ENCODE data around the gene ADCY6.

Gene ADCY6

DNA sequence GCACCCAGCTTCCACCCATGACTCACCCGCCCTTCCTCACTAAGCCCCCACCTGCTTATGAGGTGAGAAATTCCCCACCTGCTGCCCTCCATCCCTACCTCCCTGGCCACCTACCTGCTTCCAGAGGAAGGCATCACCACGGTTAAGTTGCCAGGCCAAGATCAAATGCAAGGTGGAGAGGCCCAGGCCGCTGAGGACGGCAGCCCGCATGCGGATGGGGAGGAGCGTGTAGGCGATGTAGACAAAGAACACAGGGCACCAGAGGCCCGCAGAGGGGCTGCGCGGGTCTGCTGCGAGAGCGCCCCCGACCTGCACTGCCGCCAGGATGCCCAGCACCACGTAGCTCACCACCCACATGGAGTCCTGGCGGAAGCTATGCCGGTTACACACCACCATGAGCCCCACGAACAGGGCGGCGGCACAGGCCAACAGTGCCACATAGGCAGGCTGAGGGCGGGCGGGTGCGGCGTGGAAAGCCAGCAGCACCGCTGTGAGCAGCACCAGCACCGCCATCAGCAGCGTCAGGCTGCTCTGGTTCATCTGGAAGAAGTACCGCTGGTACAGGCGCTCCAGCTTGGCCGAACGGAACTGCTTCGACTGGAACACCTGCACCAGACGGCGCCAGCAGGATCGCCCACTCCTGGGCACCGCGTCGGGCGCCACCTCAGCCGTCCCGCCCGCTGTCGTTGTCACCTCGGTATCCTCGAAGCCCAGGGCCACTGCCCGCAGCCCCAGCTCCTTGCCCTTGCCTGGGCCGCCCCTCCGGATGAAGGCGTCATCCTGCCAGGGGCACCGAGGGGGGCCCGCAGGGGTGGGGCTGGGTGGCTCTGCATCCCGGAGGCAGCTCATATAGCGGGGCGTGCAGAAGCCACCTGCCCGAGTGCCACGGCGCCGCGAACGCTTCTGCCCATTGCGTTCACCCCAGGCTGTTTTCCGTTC is 6.2 kb downstream of the ADCY6 start:
- DNase-seq = no peak

DNA sequence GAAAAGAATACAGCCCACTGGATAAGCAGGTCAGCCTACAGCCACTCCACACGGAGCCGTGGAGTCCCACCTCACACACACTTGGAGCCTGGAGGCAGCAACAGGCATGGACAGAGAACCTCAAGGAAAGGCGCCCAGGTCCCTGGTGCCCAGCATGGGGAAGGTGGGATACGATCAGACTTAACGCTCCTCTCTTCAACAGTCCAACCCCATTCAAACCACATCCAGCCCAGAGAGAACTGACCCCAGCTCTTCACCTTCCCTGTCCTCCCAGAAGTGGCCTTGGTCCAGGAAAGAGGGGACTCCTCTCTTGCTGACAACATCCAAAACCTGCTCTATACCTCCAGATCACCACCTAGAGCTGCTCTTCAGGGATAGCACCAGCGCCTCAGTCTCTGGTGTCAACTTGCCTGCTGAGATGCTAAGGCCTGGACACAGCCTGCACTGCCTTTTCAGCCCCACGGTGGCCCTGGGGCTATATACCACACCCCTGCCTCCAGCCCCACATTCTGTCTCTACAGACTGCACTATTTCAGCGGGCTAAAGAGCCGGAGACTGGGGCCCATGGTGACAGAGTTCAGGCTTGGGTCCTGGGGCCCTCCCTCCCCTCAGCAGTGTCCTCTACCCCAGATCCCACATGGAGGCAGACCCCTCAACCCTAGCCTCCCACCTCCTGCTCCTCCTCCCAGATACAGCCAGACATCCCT is 7.0 kb downstream of the ADCY6 start:
- DNase-seq = no peak

DNA sequence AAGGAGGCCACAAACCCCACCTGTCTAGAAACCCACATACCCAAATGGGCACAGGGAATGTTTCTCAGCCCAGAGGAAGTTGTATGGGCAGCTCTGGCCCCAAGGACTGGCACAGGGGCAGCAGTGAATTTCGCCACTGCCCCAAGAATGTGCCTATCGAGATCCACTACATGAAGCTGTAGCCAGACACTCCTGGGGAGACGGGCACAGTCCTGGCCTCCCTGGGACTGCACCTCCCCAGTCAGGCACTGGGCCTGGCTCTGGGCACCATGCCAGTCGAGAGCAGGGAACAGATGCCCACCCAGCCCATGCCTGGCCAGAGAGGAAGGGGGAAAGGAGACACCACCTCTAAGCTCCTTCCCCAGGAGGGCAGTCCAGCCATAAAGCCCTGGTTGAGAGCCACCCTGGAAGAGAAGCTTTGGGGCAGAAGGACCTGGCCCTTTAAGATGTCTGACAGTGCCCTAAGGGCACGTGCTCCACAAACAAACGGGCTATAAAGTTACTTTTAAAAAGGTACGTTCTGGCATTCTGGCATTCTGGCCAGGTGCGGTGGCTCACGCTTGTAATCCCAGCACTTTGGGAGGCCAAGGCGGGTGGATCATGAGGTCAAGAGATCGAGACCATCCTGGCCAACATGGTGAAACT is 8.4 kb downstream of the ADCY6 start:
- no peak for DNase-seq

DNA sequence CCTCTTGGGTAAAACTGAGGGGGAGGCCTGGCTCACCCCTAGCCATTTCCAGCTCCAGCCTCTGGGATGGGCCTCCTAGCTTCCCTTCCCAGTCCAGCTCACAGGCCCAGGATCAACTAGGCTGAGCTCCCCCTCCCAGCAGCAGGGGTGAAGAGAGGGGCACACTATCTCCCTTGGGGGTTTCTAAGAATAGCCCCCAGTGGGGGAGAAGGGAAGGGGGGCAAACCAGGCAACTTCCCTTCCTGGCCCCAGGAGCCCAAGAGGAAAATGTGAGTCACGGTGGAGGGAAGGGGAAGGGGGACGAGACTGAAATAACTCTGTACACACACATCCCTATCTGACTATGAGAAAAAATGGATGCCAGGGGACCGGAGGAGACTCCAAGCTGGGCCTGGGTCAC is 9.0 kb downstream of the ADCY6 start:
- no peak for DNase-seq

DNA sequence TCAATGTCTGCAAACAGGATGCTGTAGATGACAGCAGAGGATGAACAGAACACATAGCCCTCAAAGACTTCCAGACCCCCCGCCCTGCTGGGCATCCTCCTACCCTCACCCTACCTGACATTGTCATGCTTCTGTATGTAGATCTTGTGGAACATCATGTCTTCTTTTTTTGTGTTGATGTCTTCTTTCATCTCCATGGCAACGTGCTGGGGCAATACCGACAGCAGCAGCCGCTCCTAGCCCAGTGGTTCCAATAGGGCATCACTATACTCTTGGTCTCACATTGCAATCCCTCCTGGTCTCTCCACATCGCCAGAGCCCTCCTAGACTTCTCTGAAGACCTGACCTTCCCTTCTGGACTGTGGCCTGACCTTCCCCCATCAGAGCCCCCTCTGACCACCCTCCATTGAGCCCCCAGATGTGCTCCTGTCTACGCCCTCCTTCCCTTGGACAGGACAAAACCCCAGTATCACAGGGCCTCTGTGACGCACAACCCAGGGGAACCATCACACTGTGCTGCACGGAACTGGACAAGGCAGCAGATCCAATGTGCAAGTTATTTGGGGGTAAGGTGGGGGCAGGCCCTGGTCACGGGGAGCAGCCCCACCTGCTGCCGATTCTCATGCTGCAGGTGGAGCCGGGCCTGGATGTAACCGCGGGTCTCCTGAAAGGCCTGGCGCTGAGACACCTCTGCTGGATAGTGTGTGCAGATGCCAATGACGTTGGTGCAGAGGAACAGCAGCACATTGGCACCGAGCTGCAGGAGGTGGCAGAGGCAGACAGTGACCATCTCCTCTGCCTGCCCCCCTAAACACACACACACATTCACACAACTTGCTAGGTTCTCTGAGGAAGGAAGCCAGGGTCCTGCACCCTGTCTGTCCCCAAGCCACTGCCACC is 11.1 kb downstream of the ADCY6 start:
- DNase-seq = no peak

DNA sequence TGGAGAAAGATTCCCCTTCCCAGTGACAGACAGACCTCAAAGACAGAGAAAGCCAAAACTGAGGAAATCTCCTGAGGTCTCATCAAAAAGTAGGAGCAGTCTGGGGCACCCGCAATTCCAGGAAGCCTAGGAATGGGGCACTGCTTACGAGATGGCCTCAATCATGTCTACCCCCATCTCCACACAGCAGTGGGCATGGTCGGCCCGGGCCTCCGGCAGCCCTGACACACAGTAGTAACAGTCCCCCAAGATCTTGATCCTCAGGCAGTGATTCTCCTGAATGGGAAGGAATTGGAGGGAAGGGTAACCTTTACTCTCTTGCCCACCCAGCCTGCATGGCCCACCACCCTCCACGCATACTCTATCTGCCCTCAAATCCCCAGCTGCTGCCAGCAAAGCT is 11.9 kb downstream of the ADCY6 start:
- no peak for DNase-seq

DNA sequence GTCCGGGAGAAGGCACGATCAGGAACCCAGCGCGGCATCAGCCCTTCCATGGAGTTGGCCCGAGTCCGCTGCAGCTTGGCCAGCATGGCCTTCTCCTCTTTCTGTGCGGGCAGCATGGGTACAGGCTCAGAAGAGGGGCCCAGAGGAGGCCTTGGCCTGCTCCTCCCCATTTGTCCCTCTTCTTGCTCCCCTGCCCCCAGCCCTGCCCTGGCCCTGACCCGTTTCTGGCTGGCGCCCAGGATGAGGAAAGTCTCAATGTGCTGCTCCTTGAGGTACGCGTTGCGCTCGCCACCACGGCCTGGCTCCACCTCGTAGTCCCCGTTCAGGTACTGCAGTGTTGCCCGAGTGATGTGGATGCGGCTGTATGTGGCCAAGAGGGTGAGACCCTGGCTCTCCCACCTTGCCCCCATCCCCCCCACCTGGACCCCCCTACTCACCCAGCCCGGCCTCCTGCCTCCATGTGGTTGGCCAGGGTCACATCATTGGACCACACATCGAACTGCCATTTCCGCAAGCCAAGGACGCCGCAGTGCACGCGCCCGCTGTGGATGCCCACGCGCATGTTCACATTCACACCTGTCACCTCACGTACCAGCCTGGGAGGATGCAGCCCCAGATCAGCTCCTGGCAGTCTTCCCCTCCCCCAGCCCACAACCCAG is 12.8 kb downstream of the ADCY6 start:
- no peak for DNase-seq

DNA sequence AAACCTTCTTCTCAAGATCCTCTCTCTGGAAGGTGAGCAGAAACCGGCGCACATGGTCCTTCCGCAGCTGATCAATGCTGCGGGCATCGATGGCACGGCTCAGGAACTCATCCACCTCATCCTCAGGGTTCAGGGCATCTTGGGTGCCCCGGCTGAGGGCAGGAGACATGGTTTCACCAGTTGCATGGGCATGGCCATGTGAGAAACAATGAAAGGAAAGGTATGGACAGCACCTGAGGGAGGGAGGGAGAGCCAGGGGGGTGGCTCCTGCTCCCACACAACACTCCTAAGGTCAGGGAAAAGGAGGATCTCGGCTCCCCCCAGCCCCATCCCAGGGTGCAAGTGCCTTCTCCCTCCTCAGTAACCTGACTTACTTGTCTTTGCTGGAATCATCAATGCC is 13.6 kb downstream of the ADCY6 start:
- no peak for DNase-seq

DNA sequence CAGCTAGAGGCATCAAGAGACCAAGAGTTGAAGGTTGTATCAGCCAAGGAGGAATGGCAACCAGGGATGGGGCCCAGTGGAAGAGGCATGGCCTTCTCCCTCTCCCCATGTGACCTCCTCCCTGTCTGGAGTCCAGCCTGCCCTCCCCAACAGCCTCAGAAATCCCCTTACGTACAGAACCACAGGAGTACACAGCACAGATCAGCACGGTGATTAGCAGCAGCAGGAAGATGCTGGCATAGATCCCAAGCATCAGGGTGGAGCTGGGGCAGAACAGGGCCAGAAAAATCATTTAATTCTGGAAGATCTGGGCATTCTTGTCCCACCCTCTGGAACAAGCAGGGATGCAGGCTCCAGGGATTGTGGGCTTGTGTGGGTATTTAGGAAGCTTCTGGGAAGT is 14.4 kb downstream of the ADCY6 start:
- DNase-seq = no peak

DNA sequence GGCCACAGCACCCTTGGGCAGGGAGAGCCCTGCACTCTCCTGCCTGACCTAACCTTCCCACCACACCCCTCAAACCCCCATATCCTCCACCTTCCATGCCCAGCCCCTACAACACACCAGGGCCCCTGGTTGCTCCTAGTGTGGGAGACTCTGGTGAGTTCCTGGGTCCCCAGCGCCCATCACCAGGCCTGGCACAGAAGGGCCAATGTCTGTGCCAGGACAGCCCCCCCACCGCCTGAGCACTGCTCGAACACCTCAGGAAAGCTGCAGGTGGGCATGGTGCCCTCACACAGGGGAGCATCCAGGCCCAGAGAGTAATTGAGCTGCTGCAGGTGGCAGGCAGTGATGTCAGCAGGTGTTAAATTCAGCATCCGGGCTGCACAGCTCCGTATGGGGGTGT is 15.2 kb downstream of the ADCY6 start:
- no peak for DNase-seq

DNA sequence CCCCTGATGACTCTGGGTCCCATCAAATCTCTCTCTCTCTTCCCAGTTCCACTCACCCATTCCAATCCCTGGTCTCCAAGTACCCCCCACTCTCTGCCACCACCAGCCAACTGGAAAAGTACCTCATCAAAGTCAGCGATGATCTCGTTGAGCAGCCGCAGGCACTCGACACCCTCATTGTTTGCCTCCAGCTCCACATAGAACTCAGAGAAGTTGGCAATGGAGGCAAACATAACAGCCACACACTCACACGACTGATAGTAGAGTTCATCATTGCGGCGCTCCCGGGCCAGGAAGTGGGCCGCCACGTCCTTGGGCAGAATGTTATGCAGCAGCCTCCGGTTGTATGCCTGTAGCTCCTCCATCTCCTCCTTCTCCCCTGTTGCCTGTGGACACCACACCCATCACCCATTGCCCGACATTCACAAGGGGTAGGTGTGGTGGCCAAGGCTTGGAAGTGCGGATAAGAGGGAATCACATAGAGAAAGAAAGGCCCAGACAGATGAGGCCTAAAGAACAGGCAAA is 17.2 kb downstream of the ADCY6 start:
- DNase-seq = no peak

DNA sequence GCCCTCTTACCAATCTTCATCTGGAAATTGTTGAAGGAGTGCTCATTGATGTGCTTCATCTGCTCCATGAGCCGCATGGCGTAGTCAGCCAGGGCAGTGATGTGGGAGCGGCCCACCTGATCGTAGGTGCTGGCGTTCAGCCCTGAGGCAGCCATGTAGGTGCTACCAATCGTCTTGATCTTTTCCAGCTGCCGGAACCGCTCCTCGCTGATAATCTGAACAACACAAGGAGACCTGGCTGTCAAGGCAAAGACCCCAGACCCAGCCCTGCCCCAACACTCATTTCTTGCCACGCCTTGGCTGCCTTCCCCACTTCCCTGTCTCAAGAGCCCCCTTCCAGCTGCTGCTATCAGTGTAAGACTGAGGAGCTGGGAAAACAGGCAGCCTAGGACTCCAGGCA is 18.1 kb downstream of the ADCY6 start:
- DNase-seq = no peak

DNA sequence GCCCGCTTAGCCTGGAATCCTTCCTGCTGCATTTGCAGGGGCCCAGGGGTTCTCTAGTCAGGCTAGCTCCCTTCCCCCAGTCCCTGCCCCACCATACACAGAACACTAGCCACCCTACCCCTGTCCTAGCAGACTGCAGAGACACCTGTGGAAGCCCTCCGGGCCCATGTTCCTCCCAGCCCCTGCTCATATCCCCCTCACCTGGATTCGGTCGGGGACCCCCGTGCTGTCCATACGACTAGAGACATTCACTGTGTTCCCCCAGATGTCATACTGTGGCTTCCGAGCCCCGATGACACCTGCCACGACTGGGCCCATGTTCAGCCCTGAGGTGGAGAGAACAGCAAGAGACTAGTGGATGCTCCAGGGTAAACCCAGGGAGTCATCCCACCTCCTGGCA is 20.2 kb downstream of the ADCY6 start:
- DNase-seq = no peak

DNA sequence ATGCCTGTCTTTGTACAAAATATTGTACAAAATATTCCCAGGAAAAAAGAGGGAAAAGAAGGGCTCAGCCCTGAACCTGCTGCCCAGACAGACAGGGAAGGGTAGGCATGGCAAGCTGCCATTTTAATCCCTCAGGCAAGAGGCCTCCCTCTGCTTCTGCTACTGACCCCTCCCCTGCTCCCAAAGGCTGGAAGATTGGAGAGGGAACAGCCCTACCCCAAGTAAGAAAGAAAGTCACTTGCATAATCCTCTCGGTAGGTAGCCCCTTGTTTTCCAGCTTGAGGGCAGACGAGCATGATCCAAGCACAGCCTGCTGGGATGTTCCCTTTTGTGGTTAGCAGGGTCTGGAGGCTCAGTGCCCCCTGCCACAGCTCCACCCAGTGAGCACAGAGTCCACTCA is 20.7 kb downstream of the ADCY6 start:
- DNase-seq = no peak

DNA sequence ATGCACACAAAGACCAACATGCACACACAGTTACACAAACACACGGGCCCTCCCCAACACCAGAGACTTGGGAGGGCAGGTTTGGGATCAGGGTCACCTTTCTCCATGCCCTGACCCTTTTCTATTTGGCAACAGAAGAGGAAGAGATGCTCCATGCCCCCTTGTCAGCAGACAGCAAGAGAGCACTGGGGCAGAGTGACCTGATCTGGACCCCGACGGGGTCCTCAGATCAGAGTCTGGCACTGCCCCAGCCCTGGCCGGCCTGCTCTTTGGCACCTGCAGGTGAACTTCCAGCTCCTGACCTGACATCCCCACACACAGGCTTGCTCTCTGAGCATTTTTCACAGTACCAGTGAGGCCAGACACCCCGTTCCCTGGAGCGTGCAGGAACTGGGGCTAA is 21.4 kb downstream of the ADCY6 start:
- DNase-seq = no peak

DNA sequence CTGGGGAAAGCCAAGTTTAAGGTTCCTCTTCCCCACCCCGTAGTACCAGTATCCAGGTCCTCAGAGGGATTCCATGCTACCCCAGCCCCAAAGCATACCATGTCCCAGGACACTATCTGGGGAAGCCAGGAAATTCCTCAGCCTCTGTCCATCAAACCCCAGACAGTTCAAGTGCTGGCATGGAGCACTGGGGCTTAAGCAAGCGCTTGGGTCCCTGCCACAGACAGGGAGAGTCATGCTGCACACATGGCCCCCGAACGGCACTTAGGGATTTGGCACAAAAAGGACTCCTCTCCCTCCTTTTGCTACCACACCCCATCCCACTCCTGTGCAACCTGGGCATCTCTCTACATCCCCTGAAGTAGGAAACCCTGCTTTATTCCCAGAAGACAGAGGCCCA is 21.8 kb downstream of the ADCY6 start:
- no peak for DNase-seq

DNA sequence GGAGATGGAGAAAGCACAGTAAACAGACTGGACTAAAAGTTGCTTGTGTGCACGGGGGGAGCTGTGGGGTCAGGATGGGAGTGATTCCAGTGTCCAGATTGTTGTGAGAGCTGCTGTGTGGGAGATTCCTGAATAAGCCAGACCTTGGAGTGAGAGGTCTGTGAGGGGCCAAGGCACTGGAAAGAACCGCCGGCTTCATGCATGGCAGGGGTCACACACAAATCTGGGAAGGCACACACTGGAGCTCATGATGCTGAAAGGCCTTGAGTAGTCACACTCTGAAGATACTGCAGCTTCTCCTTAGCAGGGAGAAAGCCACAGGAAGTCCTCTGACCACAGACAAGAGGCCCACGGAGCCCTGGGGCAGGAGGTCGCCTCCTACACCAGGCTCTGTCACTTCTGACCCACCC is 23.1 kb downstream of the ADCY6 start:
- DNase-seq = peak; percentile 33

DNA sequence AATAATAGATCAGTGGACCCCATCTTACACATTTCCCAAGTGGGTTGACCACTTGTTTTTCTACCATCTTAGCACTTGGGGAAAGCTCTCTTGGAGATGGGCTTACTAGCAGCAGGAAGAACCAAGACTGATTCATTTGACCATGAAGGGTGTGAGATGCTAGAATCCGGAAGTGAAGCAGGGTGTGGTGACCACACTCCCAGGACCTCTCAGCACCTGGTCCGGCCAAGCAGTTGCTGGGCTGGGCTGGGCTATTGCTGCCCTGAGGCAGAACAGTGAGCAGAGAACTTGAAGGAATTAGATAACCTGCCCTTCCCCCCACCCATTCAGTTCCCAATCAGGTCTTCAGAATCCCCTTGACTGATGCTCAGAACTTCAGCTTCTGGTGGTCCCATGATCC is 24.4 kb downstream of the ADCY6 start:
- no peak for DNase-seq

DNA sequence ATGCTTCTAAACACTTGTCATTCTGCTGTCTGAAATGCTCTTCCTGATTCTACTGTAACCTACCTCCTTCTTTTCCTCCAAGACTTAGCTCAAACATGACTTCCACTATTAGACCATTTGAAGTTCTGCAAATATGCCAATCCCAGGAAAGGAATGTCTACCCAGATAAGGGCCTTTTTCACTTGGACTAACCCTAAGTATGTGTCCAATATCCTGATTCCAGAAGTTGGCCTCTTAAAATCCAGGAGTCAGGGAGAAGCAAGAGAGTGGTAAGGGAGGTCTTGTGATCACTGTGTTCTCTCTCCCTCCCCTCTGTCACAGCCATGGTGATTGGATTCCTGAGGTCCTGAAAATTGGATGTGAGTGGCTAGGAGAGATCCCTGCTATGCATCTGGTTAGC is 30.2 kb downstream of the ADCY6 start:
- DNase-seq = no peak

DNA sequence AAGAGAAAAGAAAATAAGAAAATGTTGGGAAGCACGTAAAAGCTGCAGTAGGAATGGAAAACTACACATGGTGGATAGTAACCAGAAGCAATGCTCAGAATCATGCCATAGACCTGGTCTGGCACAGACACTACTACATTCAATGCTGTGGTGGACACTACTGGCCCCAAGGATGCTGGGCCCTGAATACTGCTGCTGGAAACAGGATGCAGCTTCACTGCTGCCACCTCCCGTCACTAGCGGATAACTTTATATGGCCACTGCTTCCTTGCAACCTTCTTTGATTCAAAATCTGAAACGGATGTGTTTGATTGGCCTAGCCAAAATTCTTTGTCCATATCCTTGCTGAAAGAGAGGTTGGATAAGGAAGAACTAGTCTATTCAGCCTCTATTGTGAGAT is 30.7 kb downstream of the ADCY6 start:
- no peak for DNase-seq

DNA sequence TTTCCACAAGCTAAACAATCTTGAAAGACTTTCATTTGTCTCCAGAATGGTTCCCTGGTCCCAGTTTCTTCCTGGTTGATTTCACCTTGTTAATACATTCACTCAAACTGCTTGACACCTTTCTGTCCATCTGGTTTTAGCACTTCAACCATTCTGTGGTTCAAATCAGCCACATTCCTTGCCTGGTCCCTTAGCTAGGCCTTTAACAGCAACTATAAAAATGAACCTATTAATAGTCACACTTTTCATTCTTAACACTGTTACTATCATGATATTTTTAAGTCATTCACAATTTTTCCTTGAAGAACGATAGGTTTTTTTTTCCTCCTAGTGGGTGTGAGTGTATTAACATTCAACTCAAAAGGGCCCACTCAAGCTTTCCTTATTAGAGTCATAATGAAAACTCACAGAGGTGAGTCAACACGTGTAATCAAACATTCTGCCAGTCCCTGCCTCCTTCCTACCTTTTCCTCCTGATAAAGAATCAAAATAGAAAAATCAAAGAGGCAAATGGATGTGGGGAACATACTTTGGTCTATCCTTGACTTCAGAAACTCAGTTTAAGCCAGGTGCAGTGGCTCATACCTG is 38.0 kb downstream of the ADCY6 start:
- DNase-seq = no peak

DNA sequence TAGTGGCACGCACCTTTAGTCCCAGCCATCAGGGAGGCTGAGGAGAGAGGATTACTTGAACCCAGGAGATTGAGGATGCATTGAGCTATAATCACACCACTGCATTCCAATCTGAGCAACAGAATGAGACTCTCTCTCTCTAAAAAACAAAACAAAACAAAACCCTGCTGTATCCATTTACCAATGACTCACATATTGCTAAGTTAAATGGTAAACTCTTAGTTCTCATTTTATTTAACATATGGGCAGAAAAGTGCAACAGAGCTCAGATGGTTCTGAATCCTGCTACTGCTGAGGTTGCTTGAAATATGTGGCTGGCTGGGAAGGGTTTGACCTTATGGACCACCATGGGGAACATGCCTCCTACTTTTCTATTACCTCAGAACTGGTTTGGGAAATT is 38.7 kb downstream of the ADCY6 start:
- no peak for DNase-seq

Data from activated CD4-positive, alpha-beta T cell treated with anti-CD3 and anti-CD28 coated beads for 48 hours (primary cell).